IgD-negative memory B cell (primary cell): ENCODE results near the gene GRAP2. TPM values are rescaled to one million over a fixed set of nuclear protein-coding genes. Genes with fewer than 3 reads are reported as not detected.

Source experiments
- H3K27ac Mint-ChIP-seq, 3 donors: one replicate each; pipeline ENCODE4 v1.8.0; 2020 to 2022; ENCODE audit warnings: mild to moderate bottlenecking in 3 of 3, mixed read lengths in 3 of 3, moderate library complexity in 1 of 3
- H3K27me3 Mint-ChIP-seq: one replicate; pipeline ENCODE4 v1.8.0; 2021; ENCODE audit warnings: mixed read lengths
- H3K36me3 Mint-ChIP-seq: one replicate; pipeline ENCODE4 v1.8.0; 2020; ENCODE audit warnings: mild to moderate bottlenecking, mixed read lengths
- H3K4me1 Mint-ChIP-seq, 3 donors: one replicate each; pipeline ENCODE4 v1.8.0; 2020 to 2022; ENCODE audit warnings: mixed read lengths in 3 of 3, mild to moderate bottlenecking in 1 of 3
- H3K4me3 Mint-ChIP-seq, 4 donors: one replicate each; pipeline ENCODE4 v1.8.0; 2020 to 2022; ENCODE audit warnings: mild to moderate bottlenecking in 4 of 4, mixed read lengths in 4 of 4, moderate library complexity in 3 of 4
- H3K9me3 Mint-ChIP-seq, 3 donors: one replicate each; pipeline ENCODE4 v1.8.0; 2020 to 2021; ENCODE audit warnings: mixed read lengths in 3 of 3, mild to moderate bottlenecking in 1 of 3
- polyA plus RNA-seq: library from polyadenylated mRNA; unstranded; fragments of 300-500 nt; fragmentation: Illumina TruSeq; gene quantifications from one replicate; pipeline ENCODE4 v1.2.3, GENCODE V29; 2021

GRAP2 gene
- polyA plus RNA-seq, 1 donor from 2014 or later = 11.8 TPM

GRCh38 chr22:40021401-40022000, 120.6 kb downstream of the GRAP2 start:
- Mint-ChIP-seq H3K4me1 (peaks cover 2 to 5% (median 3%) of the 10 kb centered on the region in 3 donors), H3K27ac (no peak overlapping the region), H3K36me3 (no peaks in the 10 kb centered on the region), H3K9me3 (no peaks in the 10 kb centered on the region), H3K27me3 (peaks cover 6% of the 10 kb centered on the region), H3K4me3 (no peak overlapping the region)

GRCh38 chr22:40022536-40023240, 121.8 kb downstream of the GRAP2 start:
- H3K27me3 Mint-ChIP-seq = peaks cover 6% of the 10 kb centered on the region
- H3K27ac Mint-ChIP-seq = peak overlapping the region in 1 of 3 donors; percentile 59
- H3K36me3 Mint-ChIP-seq = no peaks in the 10 kb centered on the region
- H3K4me1 Mint-ChIP-seq = peaks cover 2 to 5% (median 3%) of the 10 kb centered on the region in 3 donors
- H3K9me3 Mint-ChIP-seq = no peaks in the 10 kb centered on the region
- no peak overlapping the region for H3K4me3 Mint-ChIP-seq

Other genes starting within 250 kb of the GRAP2 start
- gene ENTHD1, start 7.3 kb upstream of the GRAP2 start, polyA plus RNA-seq = 0.23 TPM
- 0.78 TPM for gene TMA7B, start 59.3 kb downstream of the GRAP2 start, polyA plus RNA-seq
- not detected for gene FAM83F, start 93.9 kb downstream of the GRAP2 start, polyA plus RNA-seq